ENCODE data around the gene STXBP3. TPM values are rescaled to one million over a fixed set of nuclear protein-coding genes. Genes with fewer than 3 reads are reported as not detected.

STXBP3 gene
- total and polyA plus RNA-seq, 2 of the 8 experiments (the other 6 are each of a cell fraction or from before 2014, with no cell fraction given): 6.0 to 38.5 TPM

DNA sequence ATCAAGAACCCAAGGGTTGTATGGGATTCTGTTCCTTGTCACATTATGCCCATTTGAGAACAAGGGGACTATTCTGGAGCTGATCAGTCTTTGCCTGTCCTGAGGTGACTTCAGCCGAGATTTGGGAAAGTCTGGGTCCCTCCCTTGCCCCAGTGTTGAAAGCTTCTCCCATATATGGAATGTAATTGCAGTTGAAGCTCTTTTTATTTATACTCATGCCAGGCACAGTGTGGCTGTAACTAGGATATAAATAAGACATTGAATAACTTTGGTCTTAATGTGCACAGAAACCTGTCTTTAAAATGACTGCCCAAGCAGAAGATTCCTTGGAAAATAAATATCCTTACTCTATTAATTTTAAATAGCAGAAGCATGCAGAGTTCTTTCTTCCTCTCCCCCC, 95.2 kb downstream of the STXBP3 start:
- Histone ChIP-seq H4K8ac (ENCODE audit: extremely low read depth, insufficient read depth, low read length) (no peak overlapping the region), H2AFZ (ENCODE audit: low read length) (no peak overlapping the region; the same call in 1 of the 2 replicates), H3K9ac (replicated peaks in 1 of 4; ENCODE audit: extremely low read depth in 1 of 4, low read depth in 3 of 4, low read length in 3 of 4) (no peak overlapping the region), H3K79me1 (ENCODE audit: low read depth, low read length) (no peaks in the 10 kb centered on the region), H3K4me3 (ENCODE audit: extremely low read depth in 1 of 4, insufficient read depth in 2 of 4, low read depth in 3 of 4, low read length in 4 of 4) (no peak overlapping the region), H2BK12ac (ENCODE audit: low read depth, low read length) (no peak overlapping the region), H4K20me1 (replicated peaks in 1 of 2; ENCODE audit: control insufficient read depth in 1 of 2, insufficient read depth in 2 of 2, low read length in 2 of 2) (no peaks in the 10 kb centered on the region), H3K14ac (ENCODE audit: insufficient read length) (no peak overlapping the region), H3K23me2 (ENCODE audit: low read depth, low read length) (no peaks in the 10 kb centered on the region), H3K27me3 (replicated peaks in 1 of 4; ENCODE audit: control insufficient read depth in 3 of 4, extremely low read depth in 1 of 4, insufficient read depth in 3 of 4, low read length in 3 of 4) (no peaks in the 10 kb centered on the region), H3K4ac (replicated peaks; ENCODE audit: insufficient read length, low read depth, low read length) (no peak overlapping the region), H4K5ac (ENCODE audit: insufficient read length, low read depth, low read length) (no peak overlapping the region), H3K79me2 (ENCODE audit: control insufficient read depth in 1 of 2, insufficient read depth in 2 of 2, low read length in 2 of 2) (no peaks in the 10 kb centered on the region), H2BK20ac (ENCODE audit: low read length) (no peak overlapping the region), H2AK5ac (ENCODE audit: low read depth, low read length) (no peak overlapping the region), H2BK120ac (replicated peaks; ENCODE audit: low read depth, low read length) (no peak overlapping the region), H4K91ac (replicated peaks; ENCODE audit: insufficient read length, low read length) (no peak overlapping the region), H2BK5ac (ENCODE audit: low read depth, low read length) (no peak overlapping the region), H3K18ac (ENCODE audit: extremely low read depth, low read length) (no peak overlapping the region), H3K9me3 (ENCODE audit: insufficient read depth in 2 of 2, low read depth in 1 of 2, low read length in 1 of 2) (no peaks in the 10 kb centered on the region), H2BK15ac (ENCODE audit: low read length) (no peak overlapping the region), H3K23ac (ENCODE audit: insufficient read length) (no peak overlapping the region), H3K36me3 (ENCODE audit: control insufficient read depth in 2 of 4, insufficient read depth in 4 of 4, low read length in 3 of 4) (no peaks in the 10 kb centered on the region), H3K4me1 (replicated peaks in 1 of 4; ENCODE audit: control insufficient read depth in 3 of 4, insufficient read depth in 4 of 4, low read length in 3 of 4) (peaks cover 0 to 3% (median under 1%) of the 10 kb centered on the region in 4 experiments; a peak in 3 of 7 replicates), H3K4me2 (ENCODE audit: insufficient read depth in 1 of 2, low read depth in 2 of 2, low read length in 2 of 2) (no peak overlapping the region), H3K27ac (ENCODE audit: low read depth, low read length) (no peak overlapping the region), H3K56ac (replicated peaks; ENCODE audit: insufficient read length, low read depth, low read length) (no peak overlapping the region)
- no peak for FAIRE-seq
- no peak for DNase-seq (ENCODE audit: low read depth in 1 of 2, low spot score in 2 of 2)
- CTCF ChIA-PET (ENCODE audit: partially characterized antibody): interaction anchor here (5.5 kb wide), 1 partner anchor 13 kb away, joined by 41 read pairs; no protein-coding TSS in a partner anchor
- WGBS, 2 experiments (ENCODE audit: extremely low coverage in 1 of 2, insufficient coverage in 1 of 2, insufficient read length in 1 of 2, insufficient replicate concordance in 2 of 2, low coverage in 1 of 2, low lambda C conversion rate in 2 of 2, missing lambda C conversion rate in 1 of 2): 72% methylated on average over 1 of the region's 1 CpG; no CpG with 5 or more reads in 1 of the 2 experiments
- POLR2A ChIA-PET (ENCODE audit: partially characterized antibody): interaction anchor here (1.1 kb wide), 1 partner anchor 14 kb away, joined by 3 read pairs; no protein-coding TSS in a partner anchor
- TF ChIP-seq RAD21 (IDR thresholded peaks at IDR 0.05 in 1 of 2, conservative IDR thresholded peaks at IDR 0.05 in 1 of 2; ENCODE audit: low read depth in 2 of 2, low read length in 2 of 2) (no peak), RFX5 (IDR thresholded peaks at IDR 0.05; ENCODE audit: borderline replicate concordance, low read depth, low read length) (no peak), NRF1 (IDR thresholded peaks at IDR 0.05; ENCODE audit: low read depth, low read length) (no peak), YY1 (IDR thresholded peaks at IDR 0.05; ENCODE audit: low read depth, low read length) (no peak), GABPA (IDR thresholded peaks at IDR 0.05; ENCODE audit: borderline replicate concordance, insufficient read depth, low read length) (no peak), KDM5A (IDR thresholded peaks at IDR 0.05; ENCODE audit: low read length) (no peak)
